Smooth muscle cell (in vitro differentiated cells): ENCODE results near the gene NCOA6. TPM values are rescaled to one million over a fixed set of nuclear protein-coding genes. Genes with fewer than 3 reads are reported as not detected.
"Not testable (repeated sequence)": the region's sequence is repeated elsewhere in the genome, so short reads cannot be mapped to it uniquely, and the experiment has no call there.

Experiments used
- DNase-seq: peaks from one replicate; lab custom pipeline; 2025; ENCODE audit not compliant: unreplicated experiment; lab: John Stamatoyannopoulos, UW
- H2AFZ ChIP-seq: fragments of 200-600 bp; sonication (generic); 2 replicates; pipeline ENCODE4 v1.6.0; 2016; ENCODE audit warnings: antibody characterized with exemption, low read depth, mild to moderate bottlenecking
- H3F3A ChIP-seq: fragments of 200-600 bp; sonication (generic); 2 replicates; pipeline ENCODE4 v1.6.0; 2017; ENCODE audit warnings: antibody characterized with exemption, low read depth
- H3K27ac ChIP-seq: fragments of 200-600 bp; sonication (generic); 2 replicates; pipeline ENCODE4 v1.5.1; 2016; ENCODE audit warnings: low read depth, mild to moderate bottlenecking
- H3K27me3 ChIP-seq: fragments of 200-600 bp; sonication (generic); 2 replicates; pipeline ENCODE4 v1.6.1; 2016; ENCODE audit warnings: low read depth, mild to moderate bottlenecking
- H3K36me3 ChIP-seq: fragments of 200-600 bp; sonication (generic); 2 replicates; pipeline ENCODE4 v1.5.1; 2016; ENCODE audit warnings: low read depth
- H3K4me1 ChIP-seq: fragments of 200-600 bp; sonication (generic); 2 replicates; pipeline ENCODE4 v1.5.1; 2016; ENCODE audit warnings: low read depth
- H3K4me2 ChIP-seq: fragments of 200-600 bp; sonication (generic); 2 replicates; pipeline ENCODE4 v1.6.0; 2016; ENCODE audit warnings: mild to moderate bottlenecking
- H3K4me3 ChIP-seq: fragments of 200-600 bp; sonication (generic); 2 replicates; pipeline ENCODE4 v1.5.1; 2016; ENCODE audit warnings: mild to moderate bottlenecking
- H3K79me2 ChIP-seq: fragments of 200-600 bp; sonication (generic); 2 replicates; pipeline ENCODE4 v1.6.0; 2016; ENCODE audit warnings: low read depth, mild to moderate bottlenecking
- H3K9ac ChIP-seq: fragments of 200-600 bp; sonication (generic); 2 replicates; pipeline ENCODE4 v1.6.0; 2016; ENCODE audit warnings: low read depth
- H3K9me3 ChIP-seq: fragments of 200-600 bp; sonication (generic); replicated peaks from 2 replicates; pipeline ENCODE4 v1.5.1; 2016; ENCODE audit warnings: low read depth
- H4K20me1 ChIP-seq: fragments of 200-600 bp; sonication (generic); 2 replicates; pipeline ENCODE4 v1.6.0; 2016; ENCODE audit warnings: low read depth
- CTCF ChIP-seq: fragments of 200-600 bp; sonication (generic); IDR thresholded peaks from 2 replicates; pipeline ENCODE4 v1.5.1; 2017; ENCODE audit warnings: borderline replicate concordance, mild to moderate bottlenecking, antibody characterized with exemption; ENCODE audit not compliant: insufficient read depth, poor library complexity, severe bottlenecking
- WGBS: methylation state at CpG from one replicate; pipeline ENCODE4 v1.1.7; 2016; ENCODE audit warnings: low lambda C conversion rate; 5-methylcytosine and 5-hydroxymethylcytosine counted together
- polyA plus RNA-seq: library from polyadenylated mRNA; unstranded; fragments of >200 nt; fragmentation: Nextera tagmentation; extraction: Ambion mirVana; gene quantifications from 2 replicates; pipeline ENCODE4 v1.2.1, GENCODE V29; 2016
- total RNA-seq: library from RNA; depleted of rRNA; stranded (reverse); fragments of >200 nt; gene quantifications from 2 replicates; pipeline ENCODE4 v1.2.3, GENCODE V29; 2014

The NCOA6 gene
- total and polyA plus RNA-seq, 2 experiments from 2014 or later, result 15.6 to 19.0 TPM

DNA sequence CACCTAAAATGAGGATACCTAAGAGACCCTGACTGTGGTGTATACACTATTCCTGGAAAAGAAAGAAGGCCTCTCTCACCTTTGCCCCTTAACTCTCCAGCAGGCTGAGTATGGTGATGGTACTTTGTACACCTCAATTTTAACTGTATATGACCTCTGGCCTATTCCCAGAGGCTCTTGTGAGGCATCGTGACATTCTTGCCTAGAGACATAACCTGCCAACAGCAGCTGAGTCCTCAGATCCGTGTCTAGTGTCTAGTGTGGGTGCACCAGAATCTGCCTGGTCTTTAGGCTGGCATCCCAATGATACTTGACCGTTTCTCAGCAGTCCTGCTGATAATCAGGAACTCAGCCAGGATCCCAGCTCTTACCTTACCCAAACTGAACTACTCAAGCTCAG lies 101.3 kb downstream of the NCOA6 start:
- Histone ChIP-seq H4K20me1 (no peaks in the 10 kb centered on the region), H3K27ac (no peak overlapping the region), H3K9me3 (no peaks in the 10 kb centered on the region), H3K4me1 (no peaks in the 10 kb centered on the region), H3K36me3 (no peaks in the 10 kb centered on the region), H3K27me3 (no peaks in the 10 kb centered on the region), H3K4me2 (no peak overlapping the region), H3F3A (no peaks in the 10 kb centered on the region), H3K4me3 (no peak overlapping the region), H2AFZ (no peak overlapping the region), H3K9ac (no peak overlapping the region), H3K79me2 (no peaks in the 10 kb centered on the region)
- no peak for TF ChIP-seq CTCF
- DNase-seq, result no peak
- 93% methylated on average over 3 of the region's 3 CpGs for WGBS

GRCh38 chr20:34722560-34722959 lies 102.9 kb downstream of the NCOA6 start:
- H3K4me1 ChIP-seq, H3F3A ChIP-seq, H3K4me3 ChIP-seq, DNase-seq, H3K36me3 ChIP-seq, H2AFZ ChIP-seq, H3K4me2 ChIP-seq, H3K79me2 ChIP-seq, H3K9me3 ChIP-seq, H3K9ac ChIP-seq, H3K27ac ChIP-seq, H4K20me1 ChIP-seq, H3K27me3 ChIP-seq: not testable (repeated sequence)
- 66% methylated on average over 3 of the region's 3 CpGs for WGBS

DNA sequence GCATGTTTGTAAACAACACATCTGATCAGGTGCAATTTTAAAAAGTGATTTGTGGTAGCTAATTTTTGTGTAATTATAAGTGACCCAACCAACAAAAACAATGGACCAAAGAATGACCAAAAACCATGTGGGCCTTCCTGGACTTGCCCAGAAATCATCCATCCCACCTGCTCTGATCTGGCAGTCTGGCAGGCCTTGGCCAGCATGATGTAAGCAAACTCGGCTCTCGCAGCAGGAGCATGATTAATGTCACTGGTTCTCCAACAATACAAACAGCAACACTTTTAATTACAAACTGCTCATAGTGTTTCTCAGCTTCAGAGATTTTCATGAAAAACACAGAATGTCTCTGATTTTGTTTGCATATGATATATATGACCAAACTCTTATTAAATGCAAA lies 105.2 kb downstream of the NCOA6 start:
- Histone ChIP-seq H3K4me3 (no peak overlapping the region), H3F3A (peaks cover 5% of the 10 kb centered on the region), H3K27ac (no peak overlapping the region), H4K20me1 (no peaks in the 10 kb centered on the region), H3K27me3 (no peaks in the 10 kb centered on the region), H3K4me2 (no peak overlapping the region), H2AFZ (no peak overlapping the region), H3K79me2 (no peaks in the 10 kb centered on the region), H3K9ac (no peak overlapping the region), H3K9me3 (no peaks in the 10 kb centered on the region), H3K36me3 (no peaks in the 10 kb centered on the region), H3K4me1 (no peaks in the 10 kb centered on the region)
- WGBS, result 84% methylated on average over 2 of the region's 2 CpGs
- TF ChIP-seq CTCF, result no peak
- no peak for DNase-seq

GRCh38 chr20:34719242-34720017 lies 106.0 kb downstream of the NCOA6 start:
- H3K27ac ChIP-seq, H3K27me3 ChIP-seq, H3K4me1 ChIP-seq, H2AFZ ChIP-seq, H3K9me3 ChIP-seq, H3K36me3 ChIP-seq, H4K20me1 ChIP-seq, H3K9ac ChIP-seq, H3K79me2 ChIP-seq, DNase-seq, H3K4me2 ChIP-seq, H3K4me3 ChIP-seq: not testable (repeated sequence)
- peaks cover 14% of the 10 kb centered on the region for H3F3A ChIP-seq
- 96% methylated on average over 13 of the region's 13 CpGs for WGBS
